ENCODE measurements around the gene SYT2. TPM values are rescaled to one million over a fixed set of nuclear protein-coding genes. Genes with fewer than 3 reads are reported as not detected.
"Not testable (repeated sequence)": the region's sequence is repeated elsewhere in the genome, so short reads cannot be mapped to it uniquely, and the experiment has no call there.

SYT2 gene
- total RNA-seq, 1 experiment from 2014 or later, result not detected

- DNase-seq, result no peak
- H3K36me3 Mint-ChIP-seq (ENCODE audit: insufficient read depth, unreplicated experiment), result no peaks in the 10 kb centered on the region
- intact Hi-C loops (cut with micrococcal nuclease; ENCODE audit: unreplicated experiment), result no loop called here
- no TSS peak for BruUV-seq (replicated peaks)
- CTCF ChIA-PET, result no interaction called here
- H3K4me1 Mint-ChIP-seq (ENCODE audit: low read depth, unreplicated experiment), result peaks cover 17% of the 10 kb centered on the region
- H3K27ac Mint-ChIP-seq (ENCODE audit: unreplicated experiment), result no peak overlapping the region
- peaks cover 11% of the 10 kb centered on the region for H3K27me3 Mint-ChIP-seq (ENCODE audit: unreplicated experiment)
- no peaks in the 10 kb centered on the region for H3K9me3 Mint-ChIP-seq (ENCODE audit: low read depth, unreplicated experiment)
- no peak for TF ChIP-seq CTCF (IDR thresholded peaks at IDR 0.05; ENCODE audit: unreplicated experiment)
- no peak overlapping the region for H3K4me3 Mint-ChIP-seq (ENCODE audit: low read depth, unreplicated experiment)
Measured at GRCh38 chr1:202623075-202623474, 87.2 kb downstream of the SYT2 start.

GRCh38 chr1:202622388-202622787 is 87.9 kb downstream of the SYT2 start:
- peaks cover 4% of the 10 kb centered on the region for H3K27me3 Mint-ChIP-seq (ENCODE audit: unreplicated experiment)
- BruUV-seq (replicated peaks), result no TSS peak
- intact Hi-C loops (cut with micrococcal nuclease; ENCODE audit: unreplicated experiment), result no loop called here
- no peaks in the 10 kb centered on the region for H3K36me3 Mint-ChIP-seq (ENCODE audit: insufficient read depth, unreplicated experiment)
- TF ChIP-seq CTCF (IDR thresholded peaks at IDR 0.05; ENCODE audit: unreplicated experiment), result no peak
- DNase-seq, result no peak
- H3K4me1 Mint-ChIP-seq (ENCODE audit: low read depth, unreplicated experiment), result peaks cover 17% of the 10 kb centered on the region
- CTCF ChIA-PET, result no interaction called here
- no peak overlapping the region for H3K27ac Mint-ChIP-seq (ENCODE audit: unreplicated experiment)
- no peaks in the 10 kb centered on the region for H3K9me3 Mint-ChIP-seq (ENCODE audit: low read depth, unreplicated experiment)
- no peak overlapping the region for H3K4me3 Mint-ChIP-seq (ENCODE audit: low read depth, unreplicated experiment)

- no peak for TF ChIP-seq CTCF (IDR thresholded peaks at IDR 0.05; ENCODE audit: unreplicated experiment)
Measured at GRCh38 chr1:202621446-202621845, 88.8 kb downstream of the SYT2 start.

GRCh38 chr1:202620036-202620435 is 90.2 kb downstream of the SYT2 start:
- CTCF ChIA-PET; DNase-seq; BruUV-seq (replicated peaks); H3K36me3 Mint-ChIP-seq (ENCODE audit: insufficient read depth, unreplicated experiment); H3K27ac Mint-ChIP-seq (ENCODE audit: unreplicated experiment); H3K9me3 Mint-ChIP-seq (ENCODE audit: low read depth, unreplicated experiment); H3K4me3 Mint-ChIP-seq (ENCODE audit: low read depth, unreplicated experiment); intact Hi-C loops (cut with micrococcal nuclease; ENCODE audit: unreplicated experiment); H3K27me3 Mint-ChIP-seq (ENCODE audit: unreplicated experiment): not testable (repeated sequence)
- H3K4me1 Mint-ChIP-seq (ENCODE audit: low read depth, unreplicated experiment), result peaks cover 35% of the 10 kb centered on the region

More at GRCh38 chr1:202621446-202621845, 88.8 kb downstream of the SYT2 start:
- Mint-ChIP-seq H3K27ac (ENCODE audit: unreplicated experiment) (no peak overlapping the region), H3K4me3 (ENCODE audit: low read depth, unreplicated experiment) (no peak overlapping the region), H3K9me3 (ENCODE audit: low read depth, unreplicated experiment) (no peaks in the 10 kb centered on the region), H3K4me1 (ENCODE audit: low read depth, unreplicated experiment) (peaks cover 21% of the 10 kb centered on the region), H3K27me3 (ENCODE audit: unreplicated experiment) (no peaks in the 10 kb centered on the region), H3K36me3 (ENCODE audit: insufficient read depth, unreplicated experiment) (no peaks in the 10 kb centered on the region)
- BruUV-seq (replicated peaks), result no TSS peak
- intact Hi-C loops (cut with micrococcal nuclease; ENCODE audit: unreplicated experiment), result no loop called here
- DNase-seq, result no peak
- CTCF ChIA-PET, result interaction anchor here (1.3 kb wide), 1 partner anchor 21 kb away, joined by 5 read pairs; no protein-coding TSS in a partner anchor

GRCh38 chr1:202619505-202619904 is 90.7 kb downstream of the SYT2 start:
- Mint-ChIP-seq H3K36me3 (ENCODE audit: insufficient read depth, unreplicated experiment) (peaks cover 6% of the 10 kb centered on the region), H3K27me3 (ENCODE audit: unreplicated experiment) (no peaks in the 10 kb centered on the region), H3K9me3 (ENCODE audit: low read depth, unreplicated experiment) (no peaks in the 10 kb centered on the region), H3K4me1 (ENCODE audit: low read depth, unreplicated experiment) (peaks cover 40% of the 10 kb centered on the region), H3K27ac (ENCODE audit: unreplicated experiment) (no peak overlapping the region), H3K4me3 (ENCODE audit: low read depth, unreplicated experiment) (no peak overlapping the region)
- TF ChIP-seq CTCF (IDR thresholded peaks at IDR 0.05; ENCODE audit: unreplicated experiment), result no peak
- intact Hi-C loops (cut with micrococcal nuclease; ENCODE audit: unreplicated experiment), result no loop called here
- CTCF ChIA-PET, result no interaction called here
- no peak for DNase-seq
- BruUV-seq (replicated peaks), result no TSS peak

- H3K9me3 Mint-ChIP-seq (ENCODE audit: low read depth, unreplicated experiment); DNase-seq; intact Hi-C loops (cut with micrococcal nuclease; ENCODE audit: unreplicated experiment); H3K27ac Mint-ChIP-seq (ENCODE audit: unreplicated experiment); H3K4me3 Mint-ChIP-seq (ENCODE audit: low read depth, unreplicated experiment); H3K27me3 Mint-ChIP-seq (ENCODE audit: unreplicated experiment); H3K36me3 Mint-ChIP-seq (ENCODE audit: insufficient read depth, unreplicated experiment); BruUV-seq (replicated peaks): not testable (repeated sequence)
- H3K4me1 Mint-ChIP-seq (ENCODE audit: low read depth, unreplicated experiment), result peaks cover 45% of the 10 kb centered on the region
- CTCF ChIA-PET, result interaction anchor here (0.5 to 1.3 kb wide), 4 partner anchors 19 to 597 kb away, joined by 3 read pairs; no protein-coding TSS in a partner anchor
Measured at GRCh38 chr1:202619012-202619411, 91.2 kb downstream of the SYT2 start.

Data from Calu3 (cell line).